T-helper 1 cell (primary cell): ENCODE data around the gene DNM1.
"Not testable (repeated sequence)": the region's sequence is repeated elsewhere in the genome, so short reads cannot be mapped to it uniquely, and the experiment has no call there.

Experiments used
- DNase-seq, 5 donors: peaks; one replicate each; pipeline ENCODE4 v3.0.0-alpha.2; 2012 to 2020

DNM1 gene

DNA sequence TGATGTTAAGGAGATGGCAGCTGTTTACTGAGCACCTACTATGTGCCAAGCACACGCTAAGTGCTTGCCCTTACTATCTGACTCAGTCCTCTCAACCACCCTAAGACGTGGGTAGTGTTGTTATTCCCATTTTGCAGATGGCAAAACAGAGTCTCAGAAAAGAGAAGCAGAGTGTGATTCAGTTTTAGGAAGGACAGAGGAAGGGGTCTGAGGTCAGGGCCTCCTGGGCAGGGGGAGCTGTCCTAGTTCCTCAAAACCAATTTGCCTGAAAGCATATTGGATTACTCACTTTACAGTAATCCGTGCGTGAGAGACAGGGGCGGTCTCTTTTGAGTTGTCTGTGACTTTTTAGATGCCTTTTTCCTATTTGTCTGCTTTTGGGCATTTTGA, 23.2 kb downstream of the DNM1 start:
- no peak for DNase-seq

DNA sequence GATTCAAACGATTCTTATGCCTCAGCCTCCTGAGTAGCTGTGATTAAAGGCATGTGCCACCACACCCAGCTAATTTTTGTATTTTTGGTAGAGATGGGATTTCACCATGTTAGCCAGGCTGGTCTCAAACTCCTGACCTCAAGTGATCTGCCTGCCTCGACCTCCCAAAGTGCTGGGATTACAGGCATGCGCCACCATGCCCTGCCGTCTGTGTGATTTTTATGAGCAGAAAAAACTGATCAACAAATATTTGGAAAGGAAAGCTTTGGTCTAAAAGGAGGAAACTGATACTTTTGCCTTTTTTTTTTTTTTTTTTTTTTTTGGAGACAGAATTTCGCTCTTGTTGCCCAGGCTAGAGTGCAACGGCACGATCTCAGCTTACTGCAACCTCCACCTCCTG, 27.7 kb downstream of the DNM1 start:
- not testable (repeated sequence) for DNase-seq

DNA sequence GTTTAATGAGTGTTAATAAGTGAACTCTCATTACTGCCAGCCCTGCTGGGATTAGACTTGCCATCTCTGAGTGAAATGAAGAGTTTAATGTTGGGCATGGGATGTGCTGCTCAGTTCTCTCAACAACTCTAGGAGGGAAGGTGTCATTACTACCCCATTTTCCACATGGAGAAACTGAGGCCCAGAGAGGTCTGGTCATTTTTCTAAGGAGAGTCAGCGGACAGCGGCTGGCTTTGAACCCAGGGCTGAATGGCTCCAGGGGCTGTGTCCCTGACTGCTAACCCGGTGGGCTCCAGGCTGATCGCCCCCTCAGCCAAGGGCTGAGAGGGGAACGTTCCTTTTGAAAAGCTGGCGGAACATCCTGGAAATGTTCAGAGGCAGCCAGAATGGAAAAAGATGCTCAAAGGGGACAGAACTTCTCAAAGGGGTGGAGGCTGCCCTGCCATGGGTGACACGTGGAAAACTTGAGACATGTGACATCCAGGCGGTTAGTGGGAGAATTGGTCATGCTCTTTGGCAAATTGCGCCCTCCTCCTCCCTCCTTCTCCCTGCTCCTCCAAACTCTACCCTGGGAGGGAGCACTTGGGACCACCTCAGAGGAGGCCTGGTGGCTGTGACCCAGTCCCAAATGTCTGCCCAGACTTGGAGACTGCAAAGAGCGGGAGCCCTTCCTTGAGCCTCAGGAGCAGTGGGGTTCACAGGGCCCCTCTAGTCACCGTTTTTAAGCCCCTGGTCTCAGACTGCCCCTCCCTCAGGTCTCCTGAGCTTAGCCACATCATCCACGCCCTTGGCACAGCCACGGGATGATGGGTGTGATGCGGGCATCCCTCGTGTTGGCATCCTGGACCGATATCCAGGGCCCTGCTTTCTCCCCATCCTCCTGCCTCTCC, 28.7 kb downstream of the DNM1 start:
- DNase-seq = no peak

DNA sequence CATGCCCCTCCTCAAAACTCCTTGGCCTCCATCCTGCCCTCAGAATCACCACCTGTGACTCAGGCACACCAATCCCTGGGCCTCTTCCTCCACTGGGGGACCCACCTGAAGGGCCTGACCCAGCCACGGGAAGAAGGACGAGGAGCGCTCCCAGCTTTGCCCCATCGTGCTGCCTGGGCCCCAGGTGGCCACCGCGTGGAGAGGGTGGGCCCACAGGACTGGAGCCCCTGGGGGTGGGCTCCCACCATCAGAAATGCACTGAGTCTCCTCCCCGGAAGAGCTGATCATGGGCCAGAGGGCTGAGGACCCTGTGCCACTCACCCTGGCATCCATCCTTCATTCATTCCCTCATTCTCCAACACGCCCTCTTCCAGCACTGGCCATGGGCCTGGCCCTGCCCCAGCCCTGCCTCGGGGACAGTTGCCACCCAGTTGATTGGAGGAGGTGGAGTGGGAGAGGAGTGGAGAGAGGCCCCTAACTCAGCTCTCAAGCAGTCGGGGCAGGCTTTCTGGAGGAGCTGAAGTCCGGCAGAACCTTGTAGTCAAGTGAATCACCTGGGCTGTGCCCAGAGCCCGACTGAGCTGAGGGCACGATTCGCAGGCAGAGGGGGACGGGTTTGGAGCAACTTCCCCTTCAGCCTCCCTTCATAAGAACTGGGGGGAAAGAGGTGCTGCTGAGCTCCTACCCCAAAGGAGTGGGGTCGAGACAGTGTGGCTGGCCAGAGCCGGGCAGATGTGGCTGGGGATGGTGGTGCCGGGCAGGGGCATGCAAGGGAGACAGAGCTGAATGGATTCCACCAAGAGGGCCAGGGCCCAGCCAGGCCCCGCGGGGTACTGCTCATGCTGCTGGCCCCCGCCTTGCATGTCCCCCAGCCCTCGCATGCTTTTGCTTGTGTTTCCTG, 29.6 kb downstream of the DNM1 start:
- no peak for DNase-seq

DNA sequence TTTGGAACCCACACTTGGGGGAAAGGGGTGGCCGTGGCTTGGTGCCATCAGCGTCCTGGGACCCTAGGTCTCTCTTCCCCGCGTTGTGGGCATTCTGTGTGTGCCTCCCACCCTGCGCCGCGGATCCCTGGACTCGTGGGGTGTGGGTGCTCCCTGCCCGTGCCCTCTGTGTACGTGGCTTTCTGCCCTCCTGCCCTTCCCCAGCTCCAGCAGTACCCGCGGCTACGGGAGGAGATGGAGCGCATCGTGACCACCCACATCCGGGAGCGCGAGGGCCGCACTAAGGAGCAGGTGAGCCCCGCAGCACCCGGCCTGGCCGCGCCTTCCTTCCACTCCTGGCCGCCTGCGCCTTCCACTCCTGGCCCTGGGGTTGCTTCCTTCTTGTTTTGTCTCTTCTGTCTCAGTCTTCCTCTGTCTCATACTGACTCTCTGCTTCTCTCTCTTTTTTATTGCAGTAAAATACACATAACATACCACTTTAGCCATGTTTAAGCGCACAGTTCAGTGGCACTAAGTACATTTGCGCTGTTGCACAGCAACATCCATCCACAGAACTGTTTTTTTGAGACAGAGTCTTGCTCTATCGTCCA, 30.7 kb downstream of the DNM1 start:
- DNase-seq = no peak

DNA sequence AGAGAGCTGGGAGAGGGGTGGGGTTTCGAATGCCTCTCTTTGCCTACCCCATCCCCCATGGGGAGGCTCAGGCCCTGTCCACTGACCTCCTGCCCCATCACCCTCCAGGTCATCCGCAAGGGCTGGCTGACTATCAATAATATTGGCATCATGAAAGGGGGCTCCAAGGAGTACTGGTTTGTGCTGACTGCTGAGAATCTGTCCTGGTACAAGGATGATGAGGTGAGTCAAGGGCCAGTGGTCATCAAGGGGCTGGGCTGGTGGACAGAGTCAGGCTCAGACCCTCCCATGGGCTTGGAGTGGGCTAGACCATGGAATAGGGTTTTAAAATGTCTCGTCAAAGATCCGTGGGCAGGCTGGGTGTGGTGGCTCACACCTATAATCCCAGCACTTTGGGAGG, 38.9 kb downstream of the DNM1 start:
- DNase-seq = no peak

DNA sequence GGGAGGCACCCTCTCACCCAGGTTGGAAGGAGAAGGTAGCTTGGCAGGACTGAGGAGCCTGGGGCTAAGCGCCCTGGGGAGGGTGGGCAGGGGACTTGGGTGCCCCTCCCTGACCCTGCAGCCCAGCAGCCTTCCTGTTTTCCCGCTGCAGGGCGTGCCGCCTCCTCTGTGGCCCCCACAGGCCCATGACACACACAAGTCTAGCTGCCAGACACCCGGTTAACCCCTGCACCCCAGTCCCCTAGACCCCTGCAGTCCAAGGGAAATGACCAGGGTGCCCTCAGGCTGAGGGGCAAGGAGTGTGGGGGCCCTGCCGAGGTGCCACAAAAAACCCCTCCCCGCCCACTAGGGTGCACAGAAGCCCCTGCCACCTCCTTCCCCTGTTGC, 39.6 kb downstream of the DNM1 start:
- DNase-seq = no peak

DNA sequence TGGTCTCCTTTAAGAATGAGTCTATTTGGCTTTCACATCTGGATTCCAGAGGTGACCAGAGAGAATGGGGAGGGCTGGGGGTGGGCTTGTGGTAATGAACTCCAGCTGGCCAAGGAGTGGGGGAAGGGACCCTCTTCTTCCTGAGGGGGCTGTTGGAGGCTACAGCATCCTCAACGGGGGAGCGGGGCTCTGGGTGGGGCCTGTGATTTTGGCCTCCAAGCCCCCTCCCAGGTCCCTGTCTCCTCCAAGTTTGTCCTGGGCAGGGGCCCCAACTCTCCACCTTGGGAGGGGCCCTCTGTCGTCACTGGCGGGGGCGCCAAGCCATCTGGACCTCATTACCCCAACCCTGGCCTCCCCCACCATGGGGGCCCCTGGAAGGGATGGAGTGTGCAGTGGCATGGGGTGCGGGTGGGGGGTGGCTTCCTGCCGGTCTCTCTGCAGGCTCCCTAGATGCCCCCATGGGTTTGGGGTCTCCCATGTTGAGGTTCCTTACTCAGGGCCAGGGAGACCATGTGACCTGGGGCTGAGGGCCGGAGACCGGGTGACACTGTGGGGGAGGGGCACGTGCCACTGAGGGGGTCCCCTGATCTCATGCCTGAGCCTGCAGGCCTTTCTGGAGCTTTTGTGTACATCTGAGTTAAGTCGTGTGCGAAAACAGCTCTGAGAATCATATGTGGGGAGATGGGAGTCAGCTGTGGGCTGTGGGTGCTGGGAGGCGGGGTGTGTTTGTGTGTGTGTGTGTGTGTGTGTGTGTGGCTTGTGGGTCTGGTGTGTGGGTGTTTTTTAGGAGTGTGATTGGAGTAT, 40.2 kb downstream of the DNM1 start:
- DNase-seq = no peak

DNA sequence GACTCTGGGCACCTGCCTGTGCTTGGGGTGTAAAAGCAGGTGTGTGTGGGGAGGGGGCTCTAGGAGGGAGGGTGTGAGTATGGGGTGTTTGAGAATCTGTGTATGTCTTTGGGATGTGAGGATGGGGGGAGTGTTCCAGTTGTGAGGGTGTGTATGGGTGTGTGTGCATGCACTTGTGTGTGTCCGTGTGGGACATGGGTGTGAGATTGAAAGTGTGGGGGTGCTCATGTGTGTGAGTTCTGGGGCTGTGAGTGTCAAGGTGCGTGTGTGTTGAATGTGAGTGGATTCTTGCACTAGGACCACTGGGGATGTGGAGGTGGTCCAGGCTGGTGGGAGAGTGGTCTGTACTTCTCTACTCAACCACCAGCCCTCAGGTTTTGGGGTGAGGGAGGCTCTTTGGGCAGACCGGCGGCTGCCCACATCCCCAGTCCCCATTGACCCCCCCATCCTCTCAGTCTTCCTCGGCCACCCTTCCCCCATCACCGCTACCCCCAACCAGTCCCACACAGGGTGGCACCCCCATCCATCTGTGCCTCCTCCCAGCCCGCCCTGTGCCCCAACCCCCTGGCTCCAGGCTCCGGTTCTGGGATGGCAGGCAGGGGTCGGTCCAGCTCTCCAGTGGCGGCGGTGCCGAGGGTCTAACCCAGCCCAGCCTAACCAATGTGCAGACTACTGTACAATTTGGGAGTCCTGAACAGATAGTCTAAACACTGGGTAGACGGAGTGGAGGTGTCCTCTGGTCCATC, 41.1 kb downstream of the DNM1 start:
- no peak for DNase-seq

DNA sequence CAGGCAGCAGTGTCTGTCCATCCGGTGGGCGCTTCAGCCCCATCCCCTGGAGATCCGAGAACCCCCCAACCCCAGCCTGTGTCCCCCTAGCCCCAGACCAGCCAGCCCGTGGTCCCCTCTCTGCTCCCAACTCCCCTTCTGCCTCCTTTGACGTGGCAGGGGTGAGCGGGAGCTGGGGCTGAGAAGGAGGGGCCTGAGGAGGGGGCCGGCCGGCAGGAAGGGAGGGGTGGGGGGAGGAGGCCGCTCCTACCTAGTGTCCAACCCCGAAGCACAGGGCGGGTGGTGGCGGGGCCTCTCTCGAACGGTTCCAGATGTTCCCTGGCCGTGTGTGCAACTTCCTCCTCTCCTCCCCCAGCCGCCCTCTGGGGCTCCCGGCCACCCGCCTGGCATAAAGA, 41.7 kb downstream of the DNM1 start:
- DNase-seq = no peak

DNA sequence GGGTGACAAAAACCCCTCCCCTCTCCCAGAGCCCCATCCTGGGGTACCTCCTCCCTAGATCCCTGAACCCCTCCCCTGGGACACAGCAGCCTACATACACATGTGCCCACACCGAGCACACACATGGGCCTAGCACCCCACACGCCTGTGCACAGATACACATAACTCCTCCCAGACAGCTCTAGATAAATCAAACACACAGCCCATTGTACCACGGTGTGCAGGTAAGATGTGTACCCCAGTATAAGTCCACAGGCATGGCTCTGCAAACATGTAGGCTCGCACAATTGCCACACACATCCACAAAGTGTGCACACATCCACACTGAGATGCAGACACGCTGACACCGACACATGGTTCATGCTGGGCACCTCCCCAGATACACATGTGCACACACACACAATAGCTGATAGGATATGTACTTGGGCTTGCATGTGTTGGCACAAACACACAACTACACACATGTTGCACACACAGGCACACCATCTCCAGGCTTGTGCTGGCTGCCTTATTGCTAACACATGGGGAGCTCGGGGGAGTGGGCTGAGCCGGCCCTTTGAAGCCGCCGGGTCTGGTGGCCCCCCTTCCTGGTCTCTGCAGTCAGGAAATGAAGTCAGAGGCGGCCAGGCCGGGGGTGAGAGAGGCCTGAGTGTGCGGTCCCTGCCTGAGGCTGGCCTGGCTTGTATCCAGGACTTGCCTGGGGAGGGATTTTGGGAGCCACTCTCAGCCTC, 42.4 kb downstream of the DNM1 start:
- no peak for DNase-seq

DNA sequence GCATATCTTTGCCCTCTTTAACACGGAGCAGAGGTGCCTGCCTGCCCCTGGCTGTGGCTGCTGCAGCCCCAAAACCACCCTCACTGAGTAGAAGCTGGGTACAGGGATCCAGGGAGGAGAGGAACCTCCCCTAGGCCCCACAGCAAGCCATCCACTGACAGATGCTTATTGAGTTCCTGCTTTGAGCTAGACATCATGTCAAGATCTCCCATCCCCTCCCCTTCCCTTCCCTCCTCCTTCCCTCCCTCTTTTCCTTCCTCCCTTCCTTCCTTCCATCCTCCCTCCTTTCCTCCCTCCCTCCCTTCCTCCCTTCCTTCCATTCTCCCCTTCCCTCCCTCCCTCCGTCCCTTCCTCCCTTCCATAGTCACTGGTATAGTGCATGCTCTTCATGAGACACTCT, 43.3 kb downstream of the DNM1 start:
- no peak for DNase-seq

DNA sequence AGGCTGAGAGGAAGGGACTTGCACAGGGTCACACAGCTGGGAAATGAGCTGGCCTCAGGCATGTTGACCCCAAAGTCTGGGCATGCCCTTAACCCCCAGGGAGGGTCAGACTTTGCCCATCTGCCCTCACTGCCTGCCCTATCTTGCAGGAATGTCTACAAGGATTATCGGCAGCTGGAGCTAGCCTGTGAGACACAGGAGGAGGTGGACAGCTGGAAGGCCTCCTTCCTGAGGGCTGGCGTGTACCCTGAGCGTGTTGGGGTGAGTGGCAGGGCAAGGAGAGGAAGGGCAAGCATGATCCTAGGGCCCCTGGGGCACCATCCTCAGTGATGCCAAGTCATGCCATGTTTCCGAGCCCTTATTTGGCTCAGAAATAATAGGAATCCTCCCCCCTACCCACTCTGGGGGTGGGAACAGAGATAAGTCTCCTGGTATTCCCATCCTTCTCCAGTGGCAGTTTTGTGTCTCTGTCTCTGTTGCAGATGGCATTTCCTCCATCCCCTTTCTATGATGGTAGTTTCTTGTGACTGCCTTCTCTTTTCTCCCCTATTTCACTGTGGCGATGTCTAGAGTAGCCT, 44.1 kb downstream of the DNM1 start:
- DNase-seq = no peak

DNA sequence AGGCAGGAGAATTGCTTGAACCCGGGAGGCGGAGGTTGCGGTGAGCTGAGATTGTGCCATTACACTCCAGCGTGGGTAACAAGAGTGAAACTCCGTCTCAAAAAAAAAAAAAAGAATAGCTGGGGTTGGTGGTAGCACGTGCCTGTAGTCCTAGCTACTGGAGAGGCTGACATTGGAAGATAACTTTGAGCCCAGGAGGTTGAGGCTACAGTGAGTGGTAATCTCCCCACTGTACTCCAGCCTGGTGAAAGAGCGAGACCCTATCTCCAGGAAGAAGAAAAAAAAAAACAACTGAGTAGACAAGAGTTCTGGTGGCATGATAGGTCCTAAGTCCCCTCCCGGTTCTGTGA, 46.4 kb downstream of the DNM1 start:
- DNase-seq = no peak

DNA sequence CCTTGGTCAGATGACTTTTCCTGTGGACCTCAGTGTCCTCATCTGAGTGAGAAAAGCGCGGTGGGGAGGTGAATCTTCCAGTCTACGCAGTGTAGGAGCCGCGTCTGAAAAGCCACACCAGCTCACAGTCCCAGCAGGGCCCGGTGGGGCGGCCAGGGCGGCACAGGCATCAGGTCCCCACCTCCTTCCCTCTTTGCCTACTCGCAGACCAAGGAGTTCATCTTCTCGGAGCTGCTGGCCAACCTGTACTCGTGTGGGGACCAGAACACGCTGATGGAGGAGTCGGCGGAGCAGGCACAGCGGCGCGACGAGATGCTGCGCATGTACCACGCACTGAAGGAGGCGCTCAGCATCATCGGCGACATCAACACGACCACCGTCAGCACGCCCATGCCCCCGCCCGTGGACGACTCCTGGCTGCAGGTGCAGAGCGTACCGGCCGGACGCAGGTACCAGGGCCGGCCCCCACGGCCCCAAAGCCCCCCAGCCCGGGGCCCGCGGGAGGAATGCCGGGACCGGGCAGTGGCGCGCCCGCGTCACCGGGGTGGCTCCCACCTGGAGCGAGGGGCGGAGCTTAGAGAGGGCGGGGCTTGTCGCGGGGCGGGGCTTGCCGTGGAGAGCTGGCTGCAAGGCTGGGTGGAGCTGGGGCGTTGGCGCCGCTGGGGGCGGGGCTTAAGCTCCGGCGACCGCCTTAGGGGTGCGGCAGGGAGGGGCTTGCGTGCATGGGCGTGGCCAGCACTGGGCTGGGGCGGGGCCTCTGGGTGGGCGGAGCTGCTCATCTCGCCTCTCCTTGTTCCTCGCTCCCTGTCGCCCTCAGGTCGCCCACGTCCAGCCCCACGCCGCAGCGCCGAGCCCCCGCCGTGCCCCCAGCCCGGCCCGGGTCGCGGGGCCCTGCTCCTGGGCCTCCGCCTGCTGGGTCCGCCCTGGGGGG, 47.0 kb downstream of the DNM1 start:
- peak; percentile 90 to 98 (median 97) for DNase-seq

DNA sequence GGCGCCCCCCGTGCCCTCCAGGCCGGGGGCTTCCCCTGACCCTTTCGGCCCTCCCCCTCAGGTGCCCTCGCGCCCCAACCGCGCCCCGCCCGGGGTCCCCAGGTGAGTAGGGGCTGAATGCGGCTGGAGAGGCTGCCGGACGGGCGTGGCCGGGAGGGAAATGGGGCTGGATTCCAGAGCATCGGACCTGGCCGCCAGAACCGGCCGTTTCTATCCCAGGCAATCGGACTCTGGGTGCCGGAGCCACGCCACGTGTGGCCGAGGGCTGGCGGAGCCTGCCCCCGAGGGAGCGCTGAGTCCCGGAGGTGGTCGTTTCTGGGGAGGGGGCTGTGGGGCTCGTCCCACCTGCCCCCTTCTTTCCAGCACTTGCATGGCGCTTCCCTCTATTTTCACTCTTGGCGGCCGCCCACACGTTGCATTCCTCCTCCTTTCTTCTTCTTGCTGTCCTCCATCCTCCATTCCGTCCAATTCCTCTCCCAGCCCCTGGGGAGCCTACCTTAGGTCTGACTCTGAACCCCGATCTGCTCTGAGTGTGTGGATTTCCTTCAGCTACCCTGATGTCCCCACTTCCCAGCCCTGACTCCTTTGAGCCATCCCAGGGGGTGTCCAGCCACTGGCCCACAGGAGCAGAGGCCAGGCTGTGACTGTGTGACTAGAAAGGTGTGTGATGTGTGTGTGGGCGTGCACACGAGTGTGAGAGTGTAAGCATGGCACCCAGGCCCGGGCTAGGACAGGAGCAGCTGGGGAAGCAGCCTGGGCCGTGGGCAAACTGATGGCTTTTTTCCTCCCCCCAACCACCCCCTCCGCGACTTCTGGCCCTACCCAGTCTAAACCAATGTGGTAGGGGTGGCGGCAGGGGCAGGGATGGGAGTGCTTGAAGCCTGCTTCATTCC, 47.9 kb downstream of the DNM1 start:
- no peak for DNase-seq

DNA sequence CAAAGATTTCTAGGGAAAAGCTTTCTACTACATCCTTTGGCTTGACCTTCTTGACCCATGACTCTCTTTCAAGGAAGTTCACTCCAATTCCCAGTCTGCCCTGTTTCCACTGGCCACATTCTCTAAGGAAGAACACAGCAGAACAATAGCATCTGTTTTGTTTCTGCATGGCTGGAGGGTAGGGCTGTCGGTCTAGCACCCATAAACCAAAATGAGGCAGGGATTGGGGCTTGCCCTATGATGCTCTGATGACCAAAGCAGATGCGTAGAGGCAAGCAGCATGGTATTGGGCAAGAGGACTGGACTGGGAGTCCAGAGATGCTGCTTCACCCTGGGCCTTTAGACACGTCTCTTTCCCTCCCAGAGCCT, 48.5 kb downstream of the DNM1 start:
- no peak for DNase-seq

DNA sequence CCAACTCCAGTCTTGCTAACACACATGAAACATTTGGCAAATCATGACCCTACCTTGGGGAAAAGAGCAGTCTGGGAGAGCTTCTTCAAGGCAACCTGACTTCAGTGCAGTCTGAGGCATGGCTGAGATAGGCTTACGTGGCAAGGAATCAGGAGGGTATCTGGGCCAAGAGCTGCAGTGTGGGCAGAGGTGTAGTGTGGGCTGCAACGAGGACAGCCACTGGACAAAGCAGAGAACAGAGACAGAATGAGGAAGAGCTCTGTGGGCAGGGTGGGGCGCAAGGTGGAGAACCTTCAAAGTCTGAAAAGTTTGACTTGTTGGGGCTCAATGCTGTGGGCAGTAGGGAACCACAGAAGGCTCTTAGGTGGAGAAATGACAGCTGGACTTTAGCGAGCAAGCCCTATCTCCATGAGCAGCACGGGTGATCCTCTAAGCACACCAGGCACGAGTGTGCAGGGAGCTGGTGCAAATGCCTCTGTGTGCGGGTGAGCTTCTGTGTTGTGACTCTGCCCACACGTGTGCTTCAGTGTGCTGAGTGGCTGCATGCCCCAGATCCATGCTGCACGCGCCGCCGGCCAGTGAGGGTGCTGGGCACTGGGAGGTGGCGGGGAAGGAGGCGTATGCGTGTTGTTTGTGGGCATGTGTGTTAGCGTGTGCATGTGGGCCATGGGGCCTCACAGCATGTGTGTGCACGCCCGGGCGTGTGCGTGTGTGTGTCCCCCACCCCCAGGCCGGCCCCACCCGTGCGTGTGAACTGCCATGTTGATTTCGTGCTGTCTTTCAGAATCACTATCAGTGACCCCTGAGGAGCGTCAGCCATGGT, 49.3 kb downstream of the DNM1 start:
- no peak for DNase-seq
